GM12875 (cell line): Measurements from ENCODE around the gene PHYKPL.
"Not testable (repeated sequence)": the region's sequence is repeated elsewhere in the genome, so short reads cannot be mapped to it uniquely, and the experiment has no call there.

Source experiments
- H3K4me3 ChIP-seq: one replicate; pipeline ENCODE4 v1.5.1; 2011; ENCODE audit warnings: low read depth, low read length, control low read depth
- CTCF ChIP-seq: IDR thresholded peaks from 2 replicates; pipeline ENCODE4 v1.5.1; 2011; ENCODE audit warnings: low read depth, mild to moderate bottlenecking, control low read depth, inconsistent platforms, low read length, moderate library complexity, borderline replicate concordance; ENCODE audit not compliant: insufficient read depth

PHYKPL gene

GRCh38 chr5:178245389-178245788 lies 12.8 kb upstream of the PHYKPL start:
- no peak overlapping the region for H3K4me3 ChIP-seq
- no peak for TF ChIP-seq CTCF

GRCh38 chr5:178244576-178244975 lies 12.0 kb upstream of the PHYKPL start:
- H3K4me3 ChIP-seq, result no peak overlapping the region
- no peak for TF ChIP-seq CTCF

GRCh38 chr5:178242416-178242815 lies 9.8 kb upstream of the PHYKPL start:
- TF ChIP-seq CTCF, result no peak
- no peak overlapping the region for H3K4me3 ChIP-seq

- H3K4me3 ChIP-seq, result no peak overlapping the region
- no peak for TF ChIP-seq CTCF
Observed at GRCh38 chr5:178241688-178242231, 9.2 kb upstream of the PHYKPL start.

GRCh38 chr5:178241231-178241663 lies 8.6 kb upstream of the PHYKPL start:
- no peak overlapping the region for H3K4me3 ChIP-seq
- no peak for TF ChIP-seq CTCF

GRCh38 chr5:178240766-178241165 lies 8.2 kb upstream of the PHYKPL start:
- H3K4me3 ChIP-seq, result no peak overlapping the region

GRCh38 chr5:178240341-178240741 lies 7.7 kb upstream of the PHYKPL start:
- no peak overlapping the region for H3K4me3 ChIP-seq
- TF ChIP-seq CTCF, result no peak

More at GRCh38 chr5:178240766-178241165, 8.2 kb upstream of the PHYKPL start:
- TF ChIP-seq CTCF, result no peak

- H3K4me3 ChIP-seq, result not testable (repeated sequence)
Observed at GRCh38 chr5:178239626-178240301, 7.2 kb upstream of the PHYKPL start.
